ENCODE results near the gene CELSR1.

The CELSR1 gene

DNA sequence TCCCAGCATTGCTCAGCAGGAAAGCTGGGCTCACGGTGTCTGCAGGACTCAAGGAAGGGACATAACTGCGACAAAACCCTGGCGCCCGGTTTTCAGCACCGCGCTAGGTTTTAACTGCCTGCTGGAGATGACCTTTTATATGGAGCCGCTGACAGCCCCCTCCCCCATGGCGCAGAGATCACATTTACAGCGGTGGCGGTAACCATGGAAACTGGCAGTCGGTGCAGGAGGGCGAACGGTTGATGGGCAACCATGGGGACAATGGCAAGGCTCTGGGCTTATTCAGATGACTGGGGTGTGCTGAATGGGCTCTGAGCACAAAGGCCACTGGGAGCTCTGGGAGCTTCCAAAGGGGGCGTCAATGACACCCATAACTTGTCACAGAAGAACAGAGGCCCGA lies 37.2 kb downstream of the CELSR1 start:
- TF ChIP-seq, protein P1, sequence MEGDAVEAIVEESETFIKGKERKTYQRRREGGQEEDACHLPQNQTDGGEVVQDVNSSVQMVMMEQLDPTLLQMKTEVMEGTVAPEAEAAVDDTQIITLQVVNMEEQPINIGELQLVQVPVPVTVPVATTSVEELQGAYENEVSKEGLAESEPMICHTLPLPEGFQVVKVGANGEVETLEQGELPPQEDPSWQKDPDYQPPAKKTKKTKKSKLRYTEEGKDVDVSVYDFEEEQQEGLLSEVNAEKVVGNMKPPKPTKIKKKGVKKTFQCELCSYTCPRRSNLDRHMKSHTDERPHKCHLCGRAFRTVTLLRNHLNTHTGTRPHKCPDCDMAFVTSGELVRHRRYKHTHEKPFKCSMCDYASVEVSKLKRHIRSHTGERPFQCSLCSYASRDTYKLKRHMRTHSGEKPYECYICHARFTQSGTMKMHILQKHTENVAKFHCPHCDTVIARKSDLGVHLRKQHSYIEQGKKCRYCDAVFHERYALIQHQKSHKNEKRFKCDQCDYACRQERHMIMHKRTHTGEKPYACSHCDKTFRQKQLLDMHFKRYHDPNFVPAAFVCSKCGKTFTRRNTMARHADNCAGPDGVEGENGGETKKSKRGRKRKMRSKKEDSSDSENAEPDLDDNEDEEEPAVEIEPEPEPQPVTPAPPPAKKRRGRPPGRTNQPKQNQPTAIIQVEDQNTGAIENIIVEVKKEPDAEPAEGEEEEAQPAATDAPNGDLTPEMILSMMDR (IDR thresholded peaks at IDR 0.05; ENCODE audit: control extremely low read depth, extremely low read depth, low read depth, missing control alignments) = no peak
- no peak for DNase-seq (ENCODE audit: extremely low spot score)
- CTCF ChIA-PET = no interaction called here

DNA sequence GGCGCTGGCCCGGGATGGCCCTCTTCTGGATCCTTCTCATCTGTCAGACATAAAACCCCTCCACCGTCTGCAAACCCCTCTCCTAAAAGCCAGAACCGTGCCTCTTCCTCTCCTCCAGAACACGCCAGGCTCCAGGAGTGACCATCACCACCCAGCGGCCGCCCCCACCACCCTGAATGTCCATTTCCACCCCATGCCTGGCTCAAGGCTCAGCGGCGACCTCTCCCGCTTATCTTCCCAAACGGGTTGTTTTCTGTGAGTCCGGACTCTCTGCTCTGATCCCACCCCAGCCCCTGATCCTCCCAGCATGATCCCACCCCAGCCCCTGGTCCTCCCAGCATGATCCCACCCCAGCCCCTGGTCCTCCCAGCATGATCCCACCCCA lies 37.6 kb downstream of the CELSR1 start:
- POLR2A ChIA-PET = no interaction called here
- CTCF ChIA-PET = interaction anchor here (0.8 kb wide), 1 partner anchor 132 kb away, joined by 3 read pairs; no protein-coding TSS in a partner anchor
- no peak for DNase-seq (ENCODE audit: extremely low spot score)
- TF ChIP-seq, protein P1 (IDR thresholded peaks at IDR 0.05; ENCODE audit: control extremely low read depth, extremely low read depth, low read depth, missing control alignments) = no peak

More for the DNA sequence above, 37.2 kb downstream of the CELSR1 start:
- POLR2A ChIA-PET = no interaction called here

DNA sequence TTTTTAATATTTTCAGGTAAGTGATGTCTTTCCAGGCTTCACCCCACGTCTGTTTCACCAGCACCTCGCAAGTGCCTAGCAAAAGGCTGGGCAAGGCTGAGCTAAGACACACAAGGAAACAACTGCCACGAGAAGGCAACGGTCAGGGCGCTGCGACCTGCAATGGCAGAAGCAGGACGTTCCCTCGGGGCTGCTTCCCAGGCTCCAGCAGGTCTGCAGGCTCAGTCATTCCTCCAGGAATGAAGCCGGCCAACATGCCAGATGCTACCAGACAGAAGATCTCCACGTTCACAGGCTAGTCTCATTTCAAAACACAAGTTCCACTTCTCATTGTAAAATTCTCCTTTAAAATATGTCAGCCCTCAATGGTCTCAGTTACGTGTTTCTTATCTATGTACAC lies 45.5 kb downstream of the CELSR1 start:
- CTCF ChIA-PET = no interaction called here
- no peak for DNase-seq (ENCODE audit: extremely low spot score)
- POLR2A ChIA-PET = no interaction called here
- TF ChIP-seq, protein P1 (IDR thresholded peaks at IDR 0.05; ENCODE audit: control extremely low read depth, extremely low read depth, low read depth, missing control alignments) = no peak

DNA sequence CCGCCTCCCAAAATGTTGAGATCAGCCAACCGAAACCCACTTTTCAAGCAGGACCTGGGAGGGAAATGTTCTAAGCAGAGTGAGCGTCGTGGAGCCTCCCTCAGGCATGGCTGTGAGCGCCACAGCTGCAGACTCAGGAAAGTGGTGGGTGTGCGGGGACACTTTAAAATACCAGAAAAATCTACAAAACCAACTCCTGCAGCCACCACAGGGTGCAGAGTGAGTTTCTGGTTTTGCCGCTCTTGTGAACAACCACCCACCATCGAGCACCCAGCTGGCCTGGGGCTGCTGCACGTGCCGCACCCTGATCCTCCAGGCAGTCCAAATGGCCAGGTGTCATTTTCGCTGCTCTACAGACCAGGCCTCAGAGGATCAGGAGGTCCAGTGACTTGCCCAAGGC lies 46.9 kb downstream of the CELSR1 start:
- TF ChIP-seq, protein P1 (IDR thresholded peaks at IDR 0.05; ENCODE audit: control extremely low read depth, extremely low read depth, low read depth, missing control alignments) = no peak
- no peak for DNase-seq (ENCODE audit: extremely low spot score)
- CTCF ChIA-PET = interaction anchor here (2.2 kb wide), 1 partner anchor 52 kb away, joined by 7 read pairs; no protein-coding TSS in a partner anchor
- POLR2A ChIA-PET = no interaction called here

DNA sequence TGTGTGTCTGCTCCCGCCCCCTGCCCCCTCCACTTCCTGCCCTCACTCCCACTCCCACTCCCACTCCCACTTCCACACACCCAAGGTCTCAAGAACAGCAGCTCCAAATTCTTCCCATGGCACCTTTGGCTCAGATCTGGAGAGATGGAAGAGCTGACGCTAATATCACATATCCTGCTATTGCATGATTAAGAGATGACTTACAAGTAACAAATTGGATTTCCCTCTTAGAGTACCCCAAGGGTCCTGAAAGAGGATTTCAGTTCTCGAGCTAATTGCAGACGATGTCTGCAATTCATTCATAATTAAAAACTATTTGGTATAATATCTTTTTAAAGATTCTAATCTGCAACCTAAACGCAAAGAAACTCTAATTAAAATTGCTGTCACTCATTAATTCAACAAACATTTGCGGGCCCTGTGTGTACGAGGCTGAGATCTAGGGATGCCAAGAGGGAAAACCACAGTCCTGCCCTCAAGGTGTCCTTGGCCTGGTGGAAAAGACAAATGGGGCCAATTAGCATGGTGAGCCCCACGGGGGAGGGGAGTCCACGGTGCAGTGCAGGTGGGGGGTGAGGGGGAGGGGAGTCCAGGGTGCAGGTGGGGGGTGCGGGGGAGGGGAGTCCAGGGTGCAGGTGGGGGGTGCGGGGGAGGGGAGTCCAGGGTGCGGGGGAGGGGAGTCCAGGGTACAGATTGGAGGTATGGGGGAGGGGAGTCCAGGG lies 50.3 kb downstream of the CELSR1 start:
- TF ChIP-seq, protein P1 (IDR thresholded peaks at IDR 0.05; ENCODE audit: control extremely low read depth, extremely low read depth, low read depth, missing control alignments) = no peak
- POLR2A ChIA-PET = no interaction called here
- CTCF ChIA-PET = no interaction called here
- no peak for DNase-seq (ENCODE audit: extremely low spot score)

DNA sequence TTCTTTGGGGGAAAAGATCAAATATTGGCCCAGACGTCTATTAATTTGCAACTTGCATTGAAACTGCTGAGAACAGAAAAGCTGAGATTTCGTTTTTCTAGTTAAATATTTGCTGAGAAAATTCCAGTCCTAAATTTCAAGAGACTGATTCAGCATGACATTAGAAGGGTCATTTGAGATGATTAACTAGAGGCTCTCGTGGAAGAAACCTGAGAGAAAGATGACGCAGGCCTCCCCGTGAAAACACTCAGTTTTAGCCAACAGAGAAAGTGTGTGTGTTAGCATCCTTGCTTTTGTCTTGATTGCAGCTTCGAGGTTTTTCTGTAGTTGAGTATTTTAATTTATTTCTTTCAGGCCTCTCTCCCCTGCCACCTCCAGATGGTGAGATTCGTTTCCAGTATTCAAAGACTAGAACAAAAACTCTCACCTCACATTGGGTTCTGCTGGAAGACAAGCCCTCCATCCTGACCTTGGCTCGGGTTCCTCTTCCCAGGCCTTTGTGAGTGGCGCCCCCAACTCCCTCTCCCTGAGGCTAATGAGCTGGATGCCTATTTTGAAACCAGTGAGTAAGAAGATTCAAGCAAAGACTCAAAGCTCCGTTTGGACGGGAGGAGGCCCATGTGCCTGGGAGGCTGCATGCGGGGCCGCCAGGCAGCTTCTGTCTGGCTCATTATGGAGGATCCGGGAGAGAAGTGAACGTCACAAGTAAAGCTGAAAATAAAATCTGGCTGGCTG lies 52.4 kb downstream of the CELSR1 start:
- CTCF ChIA-PET = no interaction called here
- DNase-seq (ENCODE audit: extremely low spot score) = no peak
- TF ChIP-seq, protein P1 (IDR thresholded peaks at IDR 0.05; ENCODE audit: control extremely low read depth, extremely low read depth, low read depth, missing control alignments) = no peak
- POLR2A ChIA-PET = no interaction called here

All from GM10248 (cell line).